HepG2 (cell line): ENCODE data around the gene RSPRY1. TPM values are rescaled to one million over a fixed set of nuclear protein-coding genes. Genes with fewer than 3 reads are reported as not detected.
A peak's percentile ranks its signal among the peaks of the same experiment; 100 is the strongest.

Experiments
- DPF2 ChIP-seq: sonication (generic); formaldehyde crosslinking; IDR thresholded peaks from 2 replicates; pipeline ENCODE4 v1.4.0; 2020; ENCODE audit warnings: mild to moderate bottlenecking, low read depth, missing genetic modification reagents, borderline replicate concordance
- GABPB1 ChIP-seq: IDR thresholded peaks from 2 replicates; pipeline ENCODE4 v1.6.1; 2016; ENCODE audit warnings: mild to moderate bottlenecking, missing genetic modification reagents, moderate library complexity, missing compliant biosample characterization
- HMGXB4 ChIP-seq, 2 experiments: sonication (generic) in 1 of 2; formaldehyde crosslinking in 1 of 2; IDR thresholded peaks; 2 replicates each; pipeline versions ENCODE4 v1.4.0 to v1.6.1; 2018 to 2020; ENCODE audit warnings: missing genetic modification reagents in 2 of 2, borderline replicate concordance in 1 of 2, low read depth in 1 of 2, mild to moderate bottlenecking in 1 of 2, missing biosample characterization in 1 of 2
- HNRNPK ChIP-seq: fragments of 200-400 bp; formaldehyde crosslinking; IDR thresholded peaks from 2 replicates; pipeline ENCODE4 v1.6.1; 2018; ENCODE audit warnings: low read length, low read depth, moderate library complexity, mild to moderate bottlenecking; ENCODE audit not compliant: poor library complexity, severe bottlenecking
- HNRNPL ChIP-seq: fragments of 200-400 bp; formaldehyde crosslinking; IDR thresholded peaks from 2 replicates; pipeline ENCODE4 v1.6.1; 2017; ENCODE audit warnings: mild to moderate bottlenecking, low read depth, low read length
- SETDB1 ChIP-seq: sonication (generic); formaldehyde crosslinking; IDR thresholded peaks from 2 replicates; pipeline ENCODE4 v1.5.1; 2020; ENCODE audit warnings: missing genetic modification reagents, mild to moderate bottlenecking, borderline replicate concordance
- SMAD1 ChIP-seq: sonication (generic); formaldehyde crosslinking; IDR thresholded peaks from 2 replicates; pipeline ENCODE4 v1.4.0; 2020; ENCODE audit warnings: missing genetic modification reagents, low read depth, mild to moderate bottlenecking, borderline replicate concordance
- THAP9 ChIP-seq: sonication (generic); formaldehyde crosslinking; IDR thresholded peaks from 2 replicates; pipeline ENCODE4; 2020; ENCODE audit warnings: missing genetic modification reagents, mild to moderate bottlenecking, borderline replicate concordance
- ZEB1 ChIP-seq: IDR thresholded peaks from 2 replicates; pipeline ENCODE4 v1.6.1; 2012; ENCODE audit warnings: mild to moderate bottlenecking, low read depth, inconsistent platforms; ENCODE audit not compliant: insufficient replicate concordance
- ZNF138 ChIP-seq: sonication (generic); formaldehyde crosslinking; IDR thresholded peaks from 2 replicates; pipeline ENCODE4 v1.5.0; 2020; ENCODE audit warnings: mild to moderate bottlenecking, low read depth, missing genetic modification reagents
- ZNF224 ChIP-seq: sonication (generic); formaldehyde crosslinking; IDR thresholded peaks from 2 replicates; pipeline ENCODE4 v1.5.0; 2020; ENCODE audit warnings: mild to moderate bottlenecking, missing genetic modification reagents
- ZNF24 ChIP-seq: fragments of 450-650 bp; IDR thresholded peaks from 2 replicates; pipeline ENCODE4 v1.6.1; 2017; ENCODE audit warnings: antibody characterized with exemption, mild to moderate bottlenecking
- ZNF569 ChIP-seq: sonication (generic); formaldehyde crosslinking; IDR thresholded peaks from 2 replicates; pipeline ENCODE4 v1.5.0; 2020; ENCODE audit warnings: mild to moderate bottlenecking, missing genetic modification reagents, moderate library complexity, borderline replicate concordance
- ZNF570 ChIP-seq: sonication (generic); formaldehyde crosslinking; IDR thresholded peaks from 2 replicates; pipeline ENCODE4 v1.4.0; 2020; ENCODE audit warnings: mild to moderate bottlenecking, missing genetic modification reagents, borderline replicate concordance
- ZNF609 ChIP-seq: sonication (generic); formaldehyde crosslinking; IDR thresholded peaks from 2 replicates; pipeline ENCODE4 v1.4.0; 2020; ENCODE audit warnings: mild to moderate bottlenecking, missing genetic modification reagents, borderline replicate concordance
- ZNF850 ChIP-seq: sonication (generic); formaldehyde crosslinking; conservative IDR thresholded peaks from 2 replicates; pipeline ENCODE4 v1.9.0; 2021; ENCODE audit warnings: mild to moderate bottlenecking, missing genetic modification reagents
- polyA plus RNA-seq, 8 experiments: library from polyadenylated mRNA; depleted of rRNA in 3 of 8; stranded (reverse) in 7 of 8; unstranded in 1 of 8; fragments of >200 nt; fragmentation: Illumina TruSeq in 4 of 8; extraction: Trizol in 4 of 8; gene quantifications; 2 replicates each; pipeline versions ENCODE4 v1.2.1 to v1.2.3, GENCODE V29; 2011 to 2016; ENCODE audit warnings: low read depth in 4 of 8, missing spikeins in 1 of 8, mixed read lengths in 1 of 8; ENCODE audit not compliant: insufficient read depth in 1 of 8
- total RNA-seq, 5 experiments: library from RNA; depleted of rRNA; stranded (reverse); fragments of >200 nt; fragmentation: Illumina TruSeq; extraction: Trizol; gene quantifications; 2 replicates each; pipeline ENCODE4 v1.2.3, GENCODE V29; 2016; ENCODE audit warnings: low read depth in 1 of 5

Gene RSPRY1
- total and polyA plus RNA-seq, 2 of the 13 experiments (the other 11 are each of a cell fraction or from before 2014, with no cell fraction given): 53.4 to 61.0 TPM

GRCh38 chr16:57283959-57284208 is 97.8 kb downstream of the RSPRY1 start (continued):
- TF ChIP-seq THAP9 (CRISPR knock-in tag): 0 out of 2 replicates have a peak, but pooled peaks have one; percentile 32
- peak; percentile 17; the same call in 1 of the 2 replicates for TF ChIP-seq ZNF850
- no peak for TF ChIP-seq DPF2 (CRISPR knock-in tag)
- TF ChIP-seq ZNF609 (CRISPR knock-in tag): peak; percentile 30; the same call in 1 of the 2 replicates
- TF ChIP-seq HNRNPL: peak; percentile 91
- peak; percentile 9 for TF ChIP-seq ZEB1
- TF ChIP-seq ZNF224 (CRISPR knock-in tag): no peak
- TF ChIP-seq SMAD1: no peak
- no peak for TF ChIP-seq SETDB1 (CRISPR knock-in tag)
- TF ChIP-seq GABPB1: no peak
- peak; percentile 12 for TF ChIP-seq HNRNPK
- no peak for TF ChIP-seq ZNF570
- TF ChIP-seq ZNF24: no peak
- no peak for TF ChIP-seq ZNF138 (CRISPR knock-in tag)
- TF ChIP-seq HMGXB4 (CRISPR knock-in tag; IDR thresholded peaks at IDR 0.05; ENCODE audit: borderline replicate concordance in 1 of 2, low read depth in 1 of 2): 0 out of 4 replicates have a peak, but pooled peaks of 1 of the 2 experiments have one; percentile 6
- no peak for TF ChIP-seq ZNF569 (CRISPR knock-in tag)
